ENCODE data around the gene SIRT3.

The SIRT3 gene

DNA sequence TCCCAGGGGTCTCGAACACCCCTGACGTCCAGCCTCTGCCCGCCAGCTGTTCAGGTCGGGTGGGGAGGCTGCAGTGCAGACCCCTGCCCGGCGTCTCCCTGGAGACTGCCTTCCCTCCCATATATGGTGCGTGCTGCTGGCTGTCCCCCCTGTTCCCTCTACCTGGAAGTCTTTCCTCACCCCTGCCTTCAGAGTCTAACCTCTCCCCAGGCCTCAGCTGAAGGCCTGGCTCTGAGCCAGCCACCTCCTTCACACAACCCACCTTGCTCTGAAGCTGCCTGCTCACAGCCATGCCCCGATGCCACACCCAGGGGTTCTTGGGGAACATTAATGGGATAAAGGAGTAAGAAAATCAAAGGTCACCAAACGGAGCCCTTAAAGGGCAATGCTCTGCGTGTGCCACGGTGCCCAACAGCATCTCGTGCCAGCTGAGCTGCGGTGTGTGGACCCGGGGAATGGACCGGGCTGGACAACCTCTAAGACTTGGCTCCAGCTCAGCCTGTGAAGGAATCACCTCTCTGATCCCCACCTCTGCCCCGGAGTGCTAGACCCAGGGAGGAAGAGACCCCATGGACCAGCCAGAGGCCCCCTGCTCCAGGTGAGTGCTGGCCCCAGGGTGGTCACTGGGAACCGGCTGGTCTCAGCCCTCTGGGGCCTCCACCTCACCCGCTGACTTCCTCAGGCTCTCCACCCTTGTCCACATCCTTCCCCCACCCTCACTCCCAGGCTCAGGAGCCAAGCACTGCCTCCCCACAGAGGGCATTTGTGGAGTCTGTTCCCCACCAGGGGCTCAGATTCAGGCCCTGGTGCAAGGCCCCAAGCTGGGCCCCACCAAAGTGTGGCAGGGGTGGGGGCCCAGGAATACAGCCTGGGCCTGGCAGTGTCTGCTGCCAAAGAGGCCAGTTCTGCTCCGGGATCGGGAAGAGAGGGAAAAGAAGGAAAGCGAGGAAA lies 42.1 kb upstream of the SIRT3 start, which contains the start of gene NLRP6 (continued):
- TF ChIP-seq CREB5 (CRISPR knock-in tag; IDR thresholded peaks at IDR 0.05; ENCODE audit: low read depth) (no peak), CSDC2 (CRISPR knock-in tag; IDR thresholded peaks at IDR 0.05) (no peak), ISL1 (CRISPR knock-in tag; IDR thresholded peaks at IDR 0.05) (no peak), PATZ1 (CRISPR knock-in tag; IDR thresholded peaks at IDR 0.05; ENCODE audit: borderline replicate concordance) (no peak), ZNF70 (CRISPR knock-in tag; IDR thresholded peaks at IDR 0.05) (no peak), SNAI2 (CRISPR knock-in tag; IDR thresholded peaks at IDR 0.05) (no peak)
- TF ChIP-seq, protein P1, sequence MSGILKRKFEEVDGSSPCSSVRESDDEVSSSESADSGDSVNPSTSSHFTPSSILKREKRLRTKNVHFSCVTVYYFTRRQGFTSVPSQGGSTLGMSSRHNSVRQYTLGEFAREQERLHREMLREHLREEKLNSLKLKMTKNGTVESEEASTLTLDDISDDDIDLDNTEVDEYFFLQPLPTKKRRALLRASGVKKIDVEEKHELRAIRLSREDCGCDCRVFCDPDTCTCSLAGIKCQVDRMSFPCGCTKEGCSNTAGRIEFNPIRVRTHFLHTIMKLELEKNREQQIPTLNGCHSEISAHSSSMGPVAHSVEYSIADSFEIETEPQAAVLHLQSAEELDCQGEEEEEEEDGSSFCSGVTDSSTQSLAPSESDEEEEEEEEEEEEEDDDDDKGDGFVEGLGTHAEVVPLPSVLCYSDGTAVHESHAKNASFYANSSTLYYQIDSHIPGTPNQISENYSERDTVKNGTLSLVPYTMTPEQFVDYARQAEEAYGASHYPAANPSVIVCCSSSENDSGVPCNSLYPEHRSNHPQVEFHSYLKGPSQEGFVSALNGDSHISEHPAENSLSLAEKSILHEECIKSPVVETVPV (CRISPR knock-in tag; IDR thresholded peaks at IDR 0.05) = no peak

- ATAC-seq = no peak
- TF ChIP-seq ZFP3 (CRISPR knock-in tag; IDR thresholded peaks at IDR 0.05) = no peak
Measured at GRCh38 chr11:276219-276618, 40.1 kb upstream of the SIRT3 start.

DNA sequence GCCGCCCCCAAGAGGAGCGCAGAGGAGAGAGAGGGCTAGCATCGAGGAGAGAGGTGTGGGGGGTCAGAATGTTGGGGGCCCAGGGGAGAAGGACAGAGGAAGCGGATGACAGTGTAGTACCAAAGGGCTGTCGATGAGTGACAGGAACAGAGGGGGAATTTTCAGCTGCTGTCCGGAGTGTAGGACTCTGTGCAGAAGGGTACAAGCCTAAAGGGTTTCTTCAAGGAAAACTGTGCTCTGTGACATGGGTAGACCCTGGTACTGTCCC lies 36.7 kb upstream of the SIRT3 start:
- ATAC-seq = no peak
- TF ChIP-seq ZFP3 (CRISPR knock-in tag; IDR thresholded peaks at IDR 0.05) (no peak), ZNF565 (CRISPR knock-in tag; conservative IDR thresholded peaks at IDR 0.05; ENCODE audit: low read depth) (no peak), ESRRG (CRISPR knock-in tag; IDR thresholded peaks at IDR 0.05) (no peak), TSHZ2 (CRISPR knock-in tag; IDR thresholded peaks at IDR 0.05) (no peak), ZNF70 (CRISPR knock-in tag; IDR thresholded peaks at IDR 0.05) (no peak), TCF4 (CRISPR knock-in tag; IDR thresholded peaks at IDR 0.05; ENCODE audit: borderline replicate concordance) (no peak), PATZ1 (CRISPR knock-in tag; IDR thresholded peaks at IDR 0.05; ENCODE audit: borderline replicate concordance) (no peak), PPARA (CRISPR knock-in tag; IDR thresholded peaks at IDR 0.05; ENCODE audit: borderline replicate concordance) (no peak), CSDC2 (CRISPR knock-in tag; IDR thresholded peaks at IDR 0.05) (no peak), SNAI2 (CRISPR knock-in tag; IDR thresholded peaks at IDR 0.05) (no peak), BACH2 (CRISPR knock-in tag; IDR thresholded peaks at IDR 0.05; ENCODE audit: borderline replicate concordance) (no peak), ZFP30 (CRISPR knock-in tag; IDR thresholded peaks at IDR 0.05) (no peak), ISL1 (CRISPR knock-in tag; IDR thresholded peaks at IDR 0.05) (no peak), RARB (CRISPR knock-in tag; IDR thresholded peaks at IDR 0.05) (no peak), GLIS3 (CRISPR knock-in tag; IDR thresholded peaks at IDR 0.05) (no peak), ARNTL (CRISPR knock-in tag; IDR thresholded peaks at IDR 0.05; ENCODE audit: borderline replicate concordance, low read depth) (no peak), TOX (CRISPR knock-in tag; IDR thresholded peaks at IDR 0.05; ENCODE audit: borderline replicate concordance) (no peak)

Data from SK-N-SH treated with all-trans-retinoic acid at 6 μM for 48 hours (cell line).